IPS-NIHi11 (cell line): ENCODE measurements around the gene ZNF726.
"Not testable (repeated sequence)": the region's sequence is repeated elsewhere in the genome, so short reads cannot be mapped to it uniquely, and the experiment has no call there.

Source experiments
- DNase-seq: peaks from one replicate; pipeline ENCODE4 v3.0.0; 2012; ENCODE audit warnings: mixed read lengths, low spot score

ZNF726 gene

DNA sequence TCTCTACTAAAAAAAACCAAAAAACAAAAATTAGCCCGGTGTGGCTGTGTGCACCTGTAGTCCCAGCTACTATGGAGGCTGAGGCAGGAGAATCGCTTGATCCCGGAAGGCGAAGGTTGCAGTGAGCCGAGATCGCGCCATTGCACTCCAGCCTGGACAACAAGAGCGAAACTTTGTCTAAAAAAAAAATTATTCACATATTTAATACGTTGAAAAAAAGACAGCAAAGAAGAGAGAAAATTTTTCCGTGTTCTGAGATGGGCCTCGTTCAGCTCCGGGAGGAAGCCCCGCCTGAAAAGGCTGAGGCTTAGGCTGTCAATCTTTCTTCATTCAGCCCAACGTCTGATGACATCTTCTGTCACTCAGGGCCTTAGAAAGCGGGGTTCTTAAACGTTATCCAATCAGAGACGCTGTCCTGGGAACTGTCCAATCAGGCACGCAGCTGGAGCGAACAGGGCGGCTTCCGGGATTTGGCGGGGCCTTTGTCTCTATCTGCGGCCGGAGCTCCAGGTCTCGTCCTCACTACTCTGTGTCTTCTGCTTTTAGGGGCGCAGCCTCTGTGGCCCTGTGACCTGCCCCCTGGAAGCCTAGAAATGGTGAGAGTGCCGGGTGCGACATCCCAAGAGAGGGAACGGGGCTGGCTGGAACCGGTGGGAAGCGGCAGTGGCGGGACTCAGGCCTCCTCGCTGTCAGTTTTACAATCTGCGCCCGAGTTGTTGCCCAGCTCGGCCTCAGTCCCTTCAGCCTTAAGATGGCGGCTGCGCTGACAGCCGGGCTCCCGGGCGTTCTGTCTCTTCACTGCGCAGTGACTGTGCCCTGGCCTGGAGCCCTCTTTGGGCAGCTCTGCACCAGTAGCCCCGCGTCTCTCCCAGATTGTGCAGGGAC is at the start of gene ZNF726:
TSS of gene ZNF726 (plus strand) at position 485 of the 885 bp plus-strand sequence. CDS start at position 594, 109 bp downstream.
- peak; percentile 83 for DNase-seq

- no peak for DNase-seq
Observed at GRCh38 chr19:23867895-23868294, 46.8 kb upstream of the ZNF726 start.

- no peak for DNase-seq
Observed at GRCh38 chr19:23868630-23869029, 46.1 kb upstream of the ZNF726 start.

DNA sequence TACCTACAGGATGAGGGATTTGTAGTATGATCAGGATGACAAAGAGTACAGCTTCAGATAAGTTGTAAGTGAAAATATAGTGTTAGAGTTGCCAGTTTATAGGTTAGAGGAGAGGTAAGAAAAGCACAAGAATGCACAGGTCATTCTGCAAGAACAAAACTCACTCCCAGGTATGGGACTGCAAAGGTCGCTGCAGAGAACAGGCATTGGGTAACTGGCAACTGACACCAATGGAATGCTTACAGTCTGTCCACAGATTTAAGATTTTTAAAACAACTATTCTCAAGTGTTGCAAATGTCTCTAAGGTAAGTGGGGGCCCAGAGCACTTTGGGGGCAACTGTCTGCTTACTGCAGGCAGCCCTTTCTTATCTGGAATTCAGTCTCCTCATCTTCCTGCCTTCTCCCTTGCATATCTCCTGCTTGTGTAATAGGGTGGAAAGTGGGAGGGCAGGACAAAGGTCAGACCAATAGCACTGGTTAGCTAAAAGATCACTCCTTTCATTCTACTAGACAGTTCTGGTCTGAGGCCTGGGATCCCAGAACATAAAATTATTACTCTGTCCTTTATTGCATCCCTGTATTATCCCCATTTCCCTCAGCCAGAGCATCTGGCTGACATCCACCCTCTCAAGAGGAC is 42.3 kb upstream of the ZNF726 start:
- DNase-seq = no peak

DNA sequence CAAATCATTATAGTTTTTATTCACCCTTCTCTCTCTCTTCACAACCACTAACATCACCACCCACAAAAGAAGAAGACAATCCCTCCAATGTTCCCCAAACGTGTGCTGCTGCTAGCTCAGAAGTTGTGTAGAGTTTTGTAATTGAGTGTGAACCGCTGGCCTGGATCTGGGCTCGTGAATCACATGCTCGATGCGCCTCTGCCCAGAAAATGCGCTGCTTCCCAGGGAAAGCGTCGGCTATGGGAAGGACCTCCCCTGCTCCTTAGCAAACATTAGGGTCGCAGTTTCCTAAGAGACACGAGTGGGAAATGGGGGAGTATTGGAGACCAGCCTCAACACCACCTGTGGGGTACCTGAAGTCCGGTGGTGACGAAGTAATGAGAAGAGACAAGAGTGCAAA is 38.4 kb upstream of the ZNF726 start:
- DNase-seq = no peak

DNA sequence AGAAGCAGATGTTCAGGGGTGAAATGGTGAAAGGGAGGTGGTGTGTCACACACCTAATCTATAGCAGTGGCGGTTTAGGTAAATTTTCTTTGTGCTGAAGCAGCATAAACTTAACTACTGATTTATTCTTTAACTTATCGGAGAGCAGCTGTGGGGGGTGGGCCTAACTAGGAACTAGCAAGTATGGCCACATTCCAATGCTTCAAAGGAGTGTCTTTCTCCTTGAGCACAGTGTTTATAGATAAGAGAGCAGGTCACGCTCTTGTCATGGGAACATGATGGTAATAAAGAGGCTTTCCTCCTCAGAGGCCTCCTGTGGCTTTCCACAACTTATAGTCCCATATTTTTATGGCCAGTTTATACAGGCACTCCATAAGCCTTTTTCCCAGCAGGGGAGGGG is 37.9 kb upstream of the ZNF726 start:
- not testable (repeated sequence) for DNase-seq

- no peak for DNase-seq
Observed at GRCh38 chr19:23882493-23882892, 32.2 kb upstream of the ZNF726 start.

DNA sequence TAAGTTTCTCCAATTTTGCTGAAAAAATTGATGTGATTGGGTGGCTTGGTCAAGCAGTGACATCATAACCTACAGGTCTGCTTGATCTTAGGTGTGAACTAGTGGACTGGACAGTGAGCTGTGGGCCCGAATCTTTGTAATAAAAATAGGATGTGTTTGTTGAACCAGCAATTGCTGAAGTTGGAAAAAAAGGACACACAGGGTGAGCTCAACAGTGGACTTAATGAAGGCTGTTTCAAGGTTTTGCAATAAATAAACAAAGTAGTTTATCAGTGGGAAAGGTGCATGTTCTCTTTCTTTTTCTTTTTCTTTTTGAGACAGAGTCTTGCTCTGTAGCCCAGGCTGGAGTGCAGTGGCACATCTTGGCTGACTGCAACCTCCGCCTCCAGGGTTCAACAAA is 30.3 kb upstream of the ZNF726 start:
- DNase-seq = no peak

DNA sequence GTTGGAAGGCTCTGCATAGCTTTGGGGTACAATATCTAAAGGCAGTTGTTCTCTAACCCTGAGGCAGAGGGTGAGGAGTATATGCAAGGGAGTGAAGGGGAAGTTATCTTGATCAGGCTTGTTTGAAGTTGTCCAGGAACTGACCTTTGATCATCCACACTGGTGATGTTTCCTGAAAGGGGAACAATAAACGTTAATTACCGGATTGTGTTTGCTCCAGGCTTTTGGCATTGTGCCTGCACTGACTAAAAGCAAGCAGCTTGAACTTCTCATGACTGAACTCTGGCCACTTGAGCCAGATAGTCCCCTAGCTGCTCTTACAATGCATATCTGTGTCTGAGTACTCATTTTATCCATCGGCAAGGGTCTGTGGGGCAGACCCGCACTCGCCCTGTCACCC is 27.0 kb upstream of the ZNF726 start:
- DNase-seq = no peak

- not testable (repeated sequence) for DNase-seq
Observed at GRCh38 chr19:23896096-23896495, 18.6 kb upstream of the ZNF726 start.

DNA sequence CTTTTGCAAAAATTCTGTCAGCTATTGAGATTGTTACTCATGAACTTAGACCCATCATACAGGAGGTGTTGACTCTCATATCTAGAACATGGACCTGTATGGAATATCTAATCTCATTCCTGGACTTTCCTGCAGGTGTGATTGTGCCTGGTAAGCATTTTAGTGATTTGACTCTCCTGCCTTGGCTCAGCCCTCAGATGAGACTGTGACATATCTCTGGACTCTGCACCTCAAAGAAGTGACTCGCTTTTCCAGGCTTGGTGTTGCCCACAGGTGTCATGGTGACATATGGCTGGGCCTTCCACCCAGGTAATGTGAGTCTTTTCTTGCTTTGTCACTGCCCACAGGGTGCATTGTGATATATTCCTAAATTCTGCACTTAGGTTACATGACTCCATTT is 17.8 kb upstream of the ZNF726 start:
- DNase-seq = no peak

DNA sequence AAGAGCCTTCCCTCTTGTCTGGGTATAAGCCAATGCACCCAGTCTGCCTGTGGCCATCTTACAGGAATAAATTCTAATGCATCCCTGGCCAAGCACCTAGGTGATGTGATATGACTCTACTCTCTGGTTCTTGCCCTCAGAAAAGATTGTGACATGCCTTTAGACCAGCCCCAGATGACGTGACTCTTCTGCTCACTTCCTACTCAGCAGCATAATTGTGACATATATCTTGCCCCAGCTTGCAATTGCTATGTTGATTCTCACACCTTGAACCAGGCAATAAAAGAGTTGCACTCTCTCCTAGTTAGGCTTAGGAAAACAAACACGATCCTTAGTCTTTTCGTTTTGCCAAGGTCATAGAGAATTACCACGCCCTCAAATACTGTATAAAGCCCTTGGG is 13.3 kb upstream of the ZNF726 start:
- no peak for DNase-seq

- DNase-seq = no peak
Observed at GRCh38 chr19:23904406-23904805, 10.3 kb upstream of the ZNF726 start.

DNA sequence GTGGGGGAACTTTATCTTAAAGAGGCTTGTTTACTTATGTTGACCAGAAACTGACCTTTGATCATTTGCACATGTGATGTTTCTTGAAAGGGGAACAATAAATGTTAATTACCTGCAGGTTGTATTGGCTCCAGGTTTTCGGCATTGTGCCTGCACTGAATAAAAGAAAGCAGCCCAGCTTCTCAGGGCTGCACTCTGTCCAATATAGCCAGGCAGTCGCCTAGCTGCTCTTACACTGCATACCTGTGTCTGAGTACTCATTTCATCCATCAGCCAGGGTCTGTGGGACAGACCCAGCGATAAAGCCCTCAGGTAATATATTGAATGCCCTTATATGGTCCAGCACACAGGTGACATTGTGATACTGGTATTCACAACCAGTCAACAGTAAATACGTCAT is 8.9 kb upstream of the ZNF726 start:
- no peak for DNase-seq

- DNase-seq = no peak
Observed at GRCh38 chr19:23906835-23907234, 7.9 kb upstream of the ZNF726 start.

DNA sequence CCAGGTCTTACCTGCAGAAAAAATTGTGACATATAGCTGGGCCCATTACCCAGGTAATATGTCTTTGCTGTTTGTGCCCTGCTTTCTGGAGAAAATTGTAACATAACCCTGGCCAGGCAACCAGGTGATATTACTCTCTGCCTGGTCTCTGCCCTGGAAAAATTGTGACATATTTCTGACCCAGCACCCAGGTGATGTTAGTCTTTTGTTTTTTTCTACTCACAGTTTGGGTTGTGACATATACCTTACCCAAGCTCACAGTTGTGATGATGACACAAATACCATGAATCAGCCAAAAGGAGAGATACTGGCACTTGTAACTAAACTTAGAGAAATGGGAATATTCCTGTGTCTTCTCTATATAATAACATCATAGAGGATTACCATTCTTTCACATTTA is 6.5 kb upstream of the ZNF726 start:
- DNase-seq = no peak

- no peak for DNase-seq
Observed at GRCh38 chr19:23909222-23909621, 5.5 kb upstream of the ZNF726 start.

DNA sequence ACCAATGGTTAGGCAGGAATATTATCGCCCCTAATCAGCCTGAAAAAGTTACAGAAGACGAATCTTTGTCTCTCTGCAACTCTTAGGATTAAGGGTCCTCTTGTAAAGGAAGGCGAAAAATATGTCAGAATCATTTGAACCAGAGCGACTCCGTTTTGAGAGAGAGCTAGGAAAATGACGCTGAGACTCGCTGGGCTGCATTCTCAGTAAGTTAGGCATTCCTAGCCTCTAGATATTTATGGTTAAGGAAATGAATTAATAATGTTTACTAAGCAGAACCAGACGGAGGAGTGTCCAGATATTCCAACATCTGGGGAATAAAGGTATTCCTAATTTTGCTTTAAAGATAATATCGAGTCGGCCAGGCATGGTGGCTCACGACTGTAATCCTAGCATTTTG is 755 bp upstream of the ZNF726 start:
- DNase-seq = no peak

DNA sequence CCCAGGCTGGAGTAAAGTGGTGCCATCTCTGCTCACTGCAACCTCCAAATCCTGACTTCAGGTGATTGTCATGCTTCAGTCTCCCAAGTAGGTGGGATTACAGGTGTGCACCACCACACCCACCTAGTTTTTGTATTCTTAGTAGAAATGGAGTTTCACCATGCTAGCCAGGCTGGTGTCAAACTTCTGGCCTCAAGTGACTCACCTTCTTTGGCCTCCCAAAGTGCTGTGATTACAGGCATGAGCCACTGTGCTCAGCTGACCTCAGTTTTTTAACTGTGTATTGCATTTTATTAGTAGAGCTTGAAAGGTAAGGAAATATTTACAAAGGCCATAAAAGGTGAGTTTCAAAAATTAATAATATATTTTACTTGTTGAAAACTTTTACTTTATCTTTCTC is 2.3 kb downstream of the ZNF726 start:
- DNase-seq = no peak

DNA sequence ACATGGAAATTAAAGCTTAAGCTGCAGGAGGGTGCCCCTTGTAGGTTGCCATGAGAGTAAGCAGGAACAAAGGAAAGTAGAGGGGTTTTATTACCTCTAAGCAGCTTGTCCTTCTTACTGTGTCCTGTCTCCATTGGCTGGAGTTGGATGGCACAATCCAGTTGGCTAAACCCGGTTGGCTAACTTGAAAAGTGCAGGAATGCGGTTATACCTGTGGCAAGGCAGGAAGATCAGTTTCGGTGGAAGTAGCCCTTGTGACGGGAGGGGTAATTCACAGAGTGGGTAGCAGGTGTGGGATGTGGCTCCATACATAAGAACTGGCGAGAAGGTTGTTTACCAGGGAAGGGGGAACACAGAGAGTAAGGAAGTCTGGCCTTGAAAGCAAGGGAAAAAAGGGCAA is 3.2 kb downstream of the ZNF726 start:
- no peak for DNase-seq

GRCh38 chr19:23925285-23925684 is 10.6 kb downstream of the ZNF726 start:
- DNase-seq = no peak

GRCh38 chr19:23932878-23933277 is 18.2 kb downstream of the ZNF726 start:
- DNase-seq = no peak

DNA sequence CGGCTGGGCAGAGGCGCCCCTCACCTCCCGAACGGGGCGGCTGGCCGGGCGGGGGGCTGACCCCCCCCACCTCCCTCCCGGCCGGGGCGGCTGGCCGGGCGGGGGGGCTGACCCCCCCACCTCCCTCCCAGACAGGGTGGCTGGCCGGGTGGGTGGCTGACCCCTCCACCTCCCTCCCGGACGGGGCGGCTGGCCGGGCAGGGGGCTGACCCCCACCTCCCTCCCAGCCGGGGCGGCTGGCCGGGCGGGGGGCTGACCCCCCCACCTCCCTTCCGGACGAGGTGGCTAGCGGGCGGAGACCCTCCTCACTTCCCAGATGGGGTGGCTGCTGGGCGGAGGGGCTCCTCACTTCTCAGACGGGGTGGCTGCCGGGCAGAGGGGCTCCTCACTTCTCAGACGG is 22.3 kb downstream of the ZNF726 start:
- DNase-seq = not testable (repeated sequence)

DNA sequence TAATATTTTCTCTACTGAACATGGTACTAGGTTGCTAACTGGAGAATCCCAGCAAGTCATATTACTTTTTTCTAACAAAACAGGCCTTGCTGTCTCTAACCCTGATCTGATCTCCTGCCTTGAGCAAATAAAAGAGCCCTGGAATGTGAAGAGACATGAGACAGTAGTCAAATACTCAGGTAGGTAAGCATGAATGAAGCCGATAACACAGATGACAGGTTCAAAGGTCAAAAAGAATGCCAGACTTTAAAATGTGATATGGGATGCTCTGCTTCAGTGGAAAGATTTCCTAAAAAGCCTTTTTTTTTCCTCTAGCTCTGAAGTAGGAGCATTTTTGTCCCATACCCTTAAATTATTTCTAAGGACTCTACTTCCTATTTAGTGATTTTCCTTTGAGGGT is 28.7 kb downstream of the ZNF726 start:
- DNase-seq = no peak
